A549 (cell line): ENCODE results near the gene VWF. TPM values are rescaled to one million over a fixed set of nuclear protein-coding genes. Genes with fewer than 3 reads are reported as not detected.

ENCODE experiments used
- ATAC-seq, 2 experiments: fragments of 200-7000 bp in 1 of 2; fragments of >200 bp in 1 of 2; cut with Nextera tagmentation in 1 of 2; cut with Tn5 transposase in 1 of 2; 3 replicates each; pipeline versions ENCODE4 v1.8.0 to v1.9.1; 2018 to 2020; ENCODE audit warnings: mild to moderate bottlenecking in 1 of 2, moderate library complexity in 1 of 2
- CTCF ChIA-PET: fragments of 300-600 bp; sonication (Branson Sonifier 250); formaldehyde crosslinking; extraction: SDS; loops from one replicate; lab custom pipeline; 2021; ENCODE audit warnings: antibody characterized with exemption, inconsistent platforms; lab: Yijun Ruan, JAX
- POLR2A ChIA-PET: fragments of 350-600 bp; formaldehyde crosslinking; extraction: SDS; loops from one replicate; lab custom pipeline; 2021; ENCODE audit warnings: antibody characterized with exemption, inconsistent platforms; lab: Yijun Ruan, JAX
- DNase-seq, 2 experiments: peaks; one replicate each; pipeline versions ENCODE4 v3.0.0 to v3.0.0-alpha.2; 2011 to 2016; ENCODE audit warnings: low read depth in 1 of 2, low spot score in 1 of 2
- FAIRE-seq: peaks from 2 replicates; lab custom pipeline; 2011; peaks lifted over from hg19 to GRCh38; lab: Jason Lieb, UNC
- H3K27ac ChIP-seq, 2 experiments: fragments of >200 bp; sonication (Bioruptor Twin); formaldehyde crosslinking; 3 replicates each; pipeline ENCODE4 v1.5.1; 2016 to 2017
- H3K4me1 ChIP-seq: fragments of >200 bp; sonication (Bioruptor Twin); formaldehyde crosslinking; 3 replicates; pipeline ENCODE4 v1.6.1; 2016
- H3K4me2 ChIP-seq: fragments of >200 bp; sonication (Bioruptor Twin); formaldehyde crosslinking; 3 replicates; pipeline ENCODE4 v1.6.1; 2016
- H3K4me3 ChIP-seq: fragments of >200 bp; sonication (Bioruptor Twin); formaldehyde crosslinking; 3 replicates; pipeline ENCODE4 v1.5.1; 2016
- H3K9me3 ChIP-seq: fragments of >200 bp; sonication (Bioruptor Twin); formaldehyde crosslinking; 3 replicates; pipeline ENCODE4 v1.6.1; 2016
- BHLHE40 ChIP-seq: IDR thresholded peaks from 2 replicates; pipeline ENCODE4 v1.6.1; 2012; ENCODE audit warnings: low read depth, low read length, inconsistent platforms
- CBX2 ChIP-seq: fragments of 200-600 bp; sonication (generic); IDR thresholded peaks from 2 replicates; pipeline ENCODE4 v1.6.1; 2016; ENCODE audit warnings: low read depth, mild to moderate bottlenecking, borderline replicate concordance
- ELK1 ChIP-seq: fragments of 150-350 bp; IDR thresholded peaks from 2 replicates; pipeline ENCODE4 v1.6.1; 2014; ENCODE audit warnings: low read depth, mild to moderate bottlenecking, low read length
- EP300 ChIP-seq, 2 experiments: fragments of >200 bp; sonication (Bioruptor Twin); formaldehyde crosslinking; IDR thresholded peaks; 2 replicates in 1 of 2; 3 replicates in 1 of 2; pipeline ENCODE4 v1.6.1; 2016 to 2017
- FOSB ChIP-seq: fragments of 250-450 bp; sonication (Bioruptor Pico); IDR thresholded peaks from 2 replicates; pipeline ENCODE4 v1.5.0; 2020; ENCODE audit warnings: mild to moderate bottlenecking, moderate library complexity
- HES2 ChIP-seq: fragments of >200 bp; sonication (Bioruptor Twin); formaldehyde crosslinking; IDR thresholded peaks from 2 replicates; pipeline ENCODE4 v1.6.1; 2016
- HMGXB4 ChIP-seq: fragments of 250-450 bp; sonication (Bioruptor Pico); IDR thresholded peaks from 2 replicates; pipeline ENCODE4 v1.5.0; 2021; ENCODE audit warnings: mild to moderate bottlenecking, moderate library complexity, borderline replicate concordance
- KDM5A ChIP-seq: fragments of 200-600 bp; sonication (generic); IDR thresholded peaks from 2 replicates; pipeline ENCODE4 v1.6.1; 2016; ENCODE audit warnings: antibody characterized with exemption, mild to moderate bottlenecking
- NPAS2 ChIP-seq: fragments of 250-450 bp; sonication (Bioruptor Pico); IDR thresholded peaks from 2 replicates; pipeline ENCODE4 v1.8.0; 2022; ENCODE audit warnings: mild to moderate bottlenecking, moderate library complexity, borderline replicate concordance
- POLR2A ChIP-seq: IDR thresholded peaks from 2 replicates; pipeline ENCODE4 v1.6.1; 2012; ENCODE audit warnings: mild to moderate bottlenecking, low read length
- RCOR1 ChIP-seq: fragments of 150-350 bp; IDR thresholded peaks from 2 replicates; pipeline ENCODE4 v1.6.1; 2014; ENCODE audit warnings: antibody characterized with exemption, low read length, low read depth
- REST ChIP-seq: fragments of 200-600 bp; sonication (generic); IDR thresholded peaks from 2 replicates; pipeline ENCODE4 v1.6.1; 2016; ENCODE audit warnings: antibody characterized with exemption, mild to moderate bottlenecking, moderate library complexity
- RFX5 ChIP-seq: fragments of 450-650 bp; IDR thresholded peaks from 2 replicates; pipeline ENCODE4 v1.7.1; 2014; ENCODE audit warnings: antibody characterized with exemption, mild to moderate bottlenecking, moderate library complexity
- RNF2 ChIP-seq: fragments of 200-600 bp; sonication (generic); IDR thresholded peaks from 2 replicates; pipeline ENCODE4 v1.6.1; 2016; ENCODE audit warnings: low read depth, mild to moderate bottlenecking, antibody characterized with exemption, moderate library complexity, borderline replicate concordance
- SREBF2 ChIP-seq: fragments of 450-650 bp; IDR thresholded peaks from 2 replicates; pipeline ENCODE4 v1.6.1; 2014; ENCODE audit warnings: mild to moderate bottlenecking, moderate library complexity
- TFCP2L1 ChIP-seq: fragments of 250-450 bp; sonication (Bioruptor Pico); IDR thresholded peaks from 2 replicates; pipeline ENCODE4 v1.5.0; 2021; ENCODE audit warnings: mild to moderate bottlenecking
- ZC3H11A ChIP-seq: fragments of 450-650 bp; IDR thresholded peaks from 2 replicates; pipeline ENCODE4 v1.6.1; 2014; ENCODE audit warnings: antibody characterized with exemption, mild to moderate bottlenecking
- WGBS: methylation state at CpG from one replicate; pipeline ENCODE4 v1.1.6; 2017; ENCODE audit errors: missing lambda C conversion rate; 5-methylcytosine and 5-hydroxymethylcytosine counted together
- polyA plus RNA-seq, 4 experiments: library from polyadenylated mRNA; depleted of rRNA in 3 of 4; stranded (reverse); fragments of >200 nt; fragmentation: RNase III in 1 of 4; extraction: RNeasy Plus Mini Kit Qiagen cat#74134 plus additional on column Dnase treatment in 1 of 4; gene quantifications; 2 replicates in 3 of 4; 3 replicates in 1 of 4; pipeline ENCODE4 v1.2.3, GENCODE V29; 2011 to 2017

The VWF gene
- polyA plus RNA-seq, 2 of the 4 experiments (the other 2 are of a cell fraction) = 0.01 TPM; not detected in 1

- TF ChIP-seq REST = no peak
- no peak for TF ChIP-seq HMGXB4 (CRISPR knock-in tag)
- no peak for TF ChIP-seq BHLHE40
These were observed 87.0 kb downstream of the VWF start (continued) for GRCh38 chr12:6037459-6037858.

GRCh38 chr12:6036509-6036908 lies 88.0 kb downstream of the VWF start:
- no peak overlapping the region for H3K4me3 ChIP-seq
- WGBS = 79% methylated on average over 3 of the region's 3 CpGs
- no peak for TF ChIP-seq SREBF2
- H3K27ac ChIP-seq = no peak overlapping the region
- no peak overlapping the region for H3K4me2 ChIP-seq
- H3K9me3 ChIP-seq = no peaks in the 10 kb centered on the region
- CTCF ChIA-PET = interaction anchor here (3.4 to 15.4 kb wide), 3 partner anchors 46 to 247 kb away, joined by 13 to 361 read pairs (median 32); no protein-coding TSS in a partner anchor
- FAIRE-seq (no peak), DNase-seq (no peak), ATAC-seq (no peak)
- POLR2A ChIA-PET = no interaction called here
- H3K4me1 ChIP-seq = no peaks in the 10 kb centered on the region

- CTCF ChIA-PET = interaction anchor here (1.1 to 15.4 kb wide), 3 partner anchors 44 to 289 kb away, joined by 3 to 361 read pairs (median 4); no protein-coding TSS in a partner anchor
- no peak for ATAC-seq
- Histone ChIP-seq H3K4me2 (no peak overlapping the region), H3K4me3 (no peak overlapping the region), H3K4me1 (no peaks in the 10 kb centered on the region), H3K27ac (no peak overlapping the region), H3K9me3 (no peaks in the 10 kb centered on the region)
- WGBS = 66% methylated on average over 9 of the region's 9 CpGs
- TF ChIP-seq HES2 (no peak), ZC3H11A (no peak), RFX5 (no peak), POLR2A (no peak), RCOR1 (no peak), NPAS2 (CRISPR knock-in tag) (no peak), FOSB (CRISPR knock-in tag) (no peak), BHLHE40 (no peak), EP300 (IDR thresholded peaks at IDR 0.05) (no peak), ELK1 (no peak), RNF2 (no peak), REST (no peak), CBX2 (no peak), KDM5A (no peak), TFCP2L1 (no peak)
- no peak for DNase-seq
- POLR2A ChIA-PET = no interaction called here
- FAIRE-seq = no peak
These were observed 89.9 kb downstream of the VWF start for GRCh38 chr12:6034596-6034995.
